Liver (tissue), 9 donors: ENCODE results near the gene DLK2. TPM values are rescaled to one million over a fixed set of nuclear protein-coding genes. Genes with fewer than 3 reads are reported as not detected.
A peak's percentile ranks its signal among the peaks of the same experiment; 100 is the strongest.

Experiments used
- DNase-seq: peaks from one replicate; pipeline ENCODE4 v3.0.0-alpha.2; 2017; ENCODE audit warnings: low spot score
- H3K27ac ChIP-seq, 2 donors: one replicate each; pipeline ENCODE4 v1.7.0; 2013; ENCODE audit warnings: inconsistent platforms in 2 of 2, low read length in 2 of 2, control low read depth in 1 of 2, low read depth in 1 of 2, mild to moderate bottlenecking in 1 of 2
- H3K27me3 ChIP-seq, 4 donors: one replicate each; pipeline versions ENCODE4 v1.6.1 to v1.7.0; 2013; ENCODE audit warnings: low read length in 3 of 4, inconsistent platforms in 1 of 4, mild to moderate bottlenecking in 1 of 4, moderate library complexity in 1 of 4; ENCODE audit not compliant: control insufficient read depth in 4 of 4, insufficient read depth in 4 of 4
- H3K36me3 ChIP-seq, 4 donors: one replicate each; pipeline versions ENCODE4 v1.6.1 to v1.7.0; 2013; ENCODE audit warnings: low read length in 3 of 4, mild to moderate bottlenecking in 3 of 4, low read depth in 1 of 4, moderate library complexity in 1 of 4; ENCODE audit not compliant: control insufficient read depth in 4 of 4, insufficient read depth in 3 of 4
- H3K4me1 ChIP-seq, 4 donors: one replicate each; pipeline versions ENCODE4 v1.6.1 to v1.7.0; 2013; ENCODE audit warnings: low read length in 3 of 4, mild to moderate bottlenecking in 3 of 4, moderate library complexity in 1 of 4; ENCODE audit not compliant: control insufficient read depth in 4 of 4, insufficient read depth in 4 of 4
- H3K4me3 ChIP-seq, 3 donors: one replicate each; pipeline versions ENCODE4 v1.6.1 to v1.7.0; 2013; ENCODE audit warnings: low read length in 3 of 3, control low read depth in 1 of 3, low read depth in 1 of 3, mild to moderate bottlenecking in 1 of 3
- H3K9ac ChIP-seq, 2 donors: one replicate each; pipeline ENCODE4 v1.7.0; 2013; ENCODE audit warnings: low read length in 2 of 2, mild to moderate bottlenecking in 2 of 2, moderate library complexity in 2 of 2, control low read depth in 1 of 2, low read depth in 1 of 2
- H3K9me3 ChIP-seq, 4 donors: one replicate each; pipeline versions ENCODE4 v1.6.1 to v1.7.0; 2013; ENCODE audit warnings: low read length in 3 of 4; ENCODE audit not compliant: control insufficient read depth in 4 of 4
- ATF3 ChIP-seq: IDR thresholded peaks from 2 replicates; pipeline ENCODE4 v1.6.1; 2016; ENCODE audit warnings: antibody characterized with exemption
- CTCF ChIP-seq: fragments of 150-350 bp; IDR thresholded peaks from 2 replicates; pipeline ENCODE4 v1.5.1; 2017; ENCODE audit warnings: improper control_type of control experiment, low read depth, low read length; ENCODE audit not compliant: missing input control
- EGR1 ChIP-seq, 2 donors: IDR thresholded peaks; 2 replicates each; pipeline ENCODE4 v1.6.1; 2016 to 2018; ENCODE audit warnings: antibody characterized with exemption in 2 of 2, low read depth in 2 of 2
- FOXA1 ChIP-seq: IDR thresholded peaks from 2 replicates; pipeline ENCODE4 v1.6.1; 2016; ENCODE audit warnings: antibody characterized with exemption
- FOXA2 ChIP-seq: IDR thresholded peaks from 2 replicates; pipeline ENCODE4 v1.6.1; 2016; ENCODE audit warnings: antibody characterized with exemption
- GABPA ChIP-seq, 2 donors: IDR thresholded peaks in 1 of 2; conservative IDR thresholded peaks in 1 of 2; 2 replicates each; pipeline ENCODE4 v1.6.1; 2016; ENCODE audit warnings: antibody characterized with exemption in 2 of 2, mild to moderate bottlenecking in 1 of 2, moderate library complexity in 1 of 2
- HNF4A ChIP-seq, 2 donors: conservative IDR thresholded peaks; 2 replicates each; pipeline ENCODE4 v1.6.1; 2016; ENCODE audit warnings: antibody characterized with exemption in 2 of 2, mild to moderate bottlenecking in 2 of 2
- HNF4G ChIP-seq: IDR thresholded peaks from 2 replicates; pipeline ENCODE4 v1.6.1; 2016; ENCODE audit warnings: antibody characterized with exemption
- JUND ChIP-seq, 2 donors: IDR thresholded peaks; 2 replicates each; pipeline ENCODE4 v1.6.1; 2016; ENCODE audit warnings: antibody characterized with exemption in 2 of 2
- MAX ChIP-seq: IDR thresholded peaks from 2 replicates; pipeline ENCODE4 v1.6.1; 2016; ENCODE audit warnings: antibody characterized with exemption
- NR2F2 ChIP-seq: IDR thresholded peaks from 2 replicates; pipeline ENCODE4 v1.6.1; 2016; ENCODE audit warnings: antibody characterized with exemption
- RAD21 ChIP-seq, 2 donors: IDR thresholded peaks; 2 replicates each; pipeline ENCODE4 v1.6.1; 2016; ENCODE audit warnings: antibody characterized with exemption in 2 of 2, mild to moderate bottlenecking in 2 of 2
- REST ChIP-seq: IDR thresholded peaks from 2 replicates; pipeline ENCODE4 v1.6.1; 2016; ENCODE audit warnings: antibody characterized with exemption, mild to moderate bottlenecking
- RXRA ChIP-seq, 2 donors: IDR thresholded peaks; 2 replicates each; pipeline ENCODE4 v1.6.1; 2017 to 2018; ENCODE audit warnings: antibody characterized with exemption in 2 of 2, mild to moderate bottlenecking in 1 of 2
- SP1 ChIP-seq: IDR thresholded peaks from 2 replicates; pipeline ENCODE4 v1.6.1; 2018; ENCODE audit warnings: antibody characterized with exemption, mild to moderate bottlenecking
- TAF1 ChIP-seq: conservative IDR thresholded peaks from 2 replicates; pipeline ENCODE4 v1.6.1; 2016; ENCODE audit warnings: antibody characterized with exemption, mild to moderate bottlenecking
- YY1 ChIP-seq: IDR thresholded peaks from 2 replicates; pipeline ENCODE4 v1.6.1; 2016; ENCODE audit warnings: antibody characterized with exemption, mild to moderate bottlenecking
- ZBTB33 ChIP-seq: IDR thresholded peaks from 2 replicates; pipeline ENCODE4 v1.6.1; 2016; ENCODE audit warnings: antibody characterized with exemption
- WGBS: extraction: QIAGEN DNeasy Blood & Tissue Kit; methylation state at CpG from one replicate; pipeline ENCODE4 v1.1.7; 2013; 5-methylcytosine and 5-hydroxymethylcytosine counted together
- polyA plus RNA-seq, 2 donors: library from polyadenylated mRNA; stranded (reverse) in 1 of 2; unstranded in 1 of 2; fragments of 200-250 nt in 1 of 2; fragments of >200 nt in 1 of 2; fragmentation: Nextera tagmentation in 1 of 2; extraction: Ambion mirVana in 1 of 2; gene quantifications; one replicate each; pipeline versions ENCODE4 v1.2.1 to v1.2.3, GENCODE V29; 2013 to 2015
- total RNA-seq, 2 donors: library from RNA; depleted of rRNA; stranded (reverse); fragments of >200 nt; gene quantifications; one replicate each; pipeline ENCODE4 v1.2.3, GENCODE V29; 2014
- donor health status: healthy.
- donor health status: healthy.
- donor health status: healthy.
- donor health status: healthy.
- donor health status: healthy.

DLK2 gene
- total and polyA plus RNA-seq, 4 donors, result 0.08 to 1.0 (median 0.08) TPM; not detected in 1

GRCh38 chr6:43496370-43497128 is 41.2 kb upstream of the DLK2 start:
- peaks cover 10 to 57% (median 39%) of the 10 kb centered on the region in 4 donors for H3K4me1 ChIP-seq
- no peak overlapping the region for H3K27ac ChIP-seq
- peaks cover 2 to 24% (median 8%) of the 10 kb centered on the region in 4 donors for H3K36me3 ChIP-seq
- H3K9me3 ChIP-seq, result no peaks in the 10 kb centered on the region
- no peak for DNase-seq
- no peaks in the 10 kb centered on the region for H3K27me3 ChIP-seq
- no peak for TF ChIP-seq GABPA (IDR thresholded peaks at IDR 0.05 in 1 of 2, conservative IDR thresholded peaks at IDR 0.05 in 1 of 2)
- no peak for TF ChIP-seq HNF4G
- TF ChIP-seq RXRA (IDR thresholded peaks at IDR 0.05), result peak; percentile 52 to 66
- peak; percentile 48 for TF ChIP-seq CTCF
- peak; percentile 77 to 81 for TF ChIP-seq RAD21 (IDR thresholded peaks at IDR 0.05)
- 66% methylated on average over 18 of the region's 18 CpGs for WGBS
- H3K4me3 ChIP-seq, result no peak overlapping the region
- no peak overlapping the region for H3K9ac ChIP-seq

- H3K36me3 ChIP-seq, result peaks cover 0 to 15% (median 2%) of the 10 kb centered on the region in 4 donors
- peaks cover 10 to 57% (median 39%) of the 10 kb centered on the region in 4 donors for H3K4me1 ChIP-seq
- WGBS, result 91% methylated on average over 4 of the region's 4 CpGs
- H3K4me3 ChIP-seq, result no peak overlapping the region
- no peaks in the 10 kb centered on the region for H3K27me3 ChIP-seq
- no peaks in the 10 kb centered on the region for H3K9me3 ChIP-seq
- H3K9ac ChIP-seq, result no peak overlapping the region
- DNase-seq, result no peak
- no peak overlapping the region for H3K27ac ChIP-seq
- TF ChIP-seq HNF4G, result no peak
- TF ChIP-seq FOXA2, result no peak
- TF ChIP-seq TAF1, result no peak
- no peak for TF ChIP-seq RAD21 (IDR thresholded peaks at IDR 0.05)
- TF ChIP-seq RXRA (IDR thresholded peaks at IDR 0.05), result no peak
- TF ChIP-seq REST, result no peak
- TF ChIP-seq EGR1 (IDR thresholded peaks at IDR 0.05; ENCODE audit: low read depth in 2 of 2), result no peak
- TF ChIP-seq ZBTB33, result no peak
- no peak for TF ChIP-seq SP1
- no peak for TF ChIP-seq YY1
- no peak for TF ChIP-seq CTCF
- TF ChIP-seq MAX, result no peak
- TF ChIP-seq ATF3, result no peak
- TF ChIP-seq NR2F2, result no peak
- TF ChIP-seq FOXA1, result no peak
- no peak for TF ChIP-seq HNF4A (conservative IDR thresholded peaks at IDR 0.05)
- TF ChIP-seq JUND (IDR thresholded peaks at IDR 0.05), result no peak
- TF ChIP-seq GABPA (IDR thresholded peaks at IDR 0.05 in 1 of 2, conservative IDR thresholded peaks at IDR 0.05 in 1 of 2), result no peak
Observed at GRCh38 chr6:43495409-43495941, 40.1 kb upstream of the DLK2 start.
